ENCODE data around the gene SDK2.

SDK2 gene

DNA sequence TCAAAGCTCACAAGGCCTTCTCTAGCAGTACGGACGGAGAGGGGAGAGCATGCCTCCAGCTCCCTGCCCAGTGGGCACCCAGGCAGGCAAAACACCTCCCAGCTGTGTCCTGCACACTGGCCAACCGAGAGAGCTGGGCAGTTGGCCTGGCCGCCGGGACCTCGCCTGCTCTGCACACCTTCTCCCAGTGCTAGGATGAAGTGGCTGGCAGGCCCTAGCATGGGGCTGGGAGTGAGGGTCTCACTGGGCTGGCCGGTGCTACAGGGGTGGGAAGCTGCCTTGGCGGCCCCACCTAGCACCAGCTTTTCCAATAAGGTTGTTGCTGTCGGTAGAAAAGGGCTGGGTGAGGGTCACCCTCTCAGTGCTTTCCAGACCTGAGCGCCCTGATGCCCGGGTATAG is 60.2 kb downstream of the SDK2 start:
- no peak for DNase-seq

DNA sequence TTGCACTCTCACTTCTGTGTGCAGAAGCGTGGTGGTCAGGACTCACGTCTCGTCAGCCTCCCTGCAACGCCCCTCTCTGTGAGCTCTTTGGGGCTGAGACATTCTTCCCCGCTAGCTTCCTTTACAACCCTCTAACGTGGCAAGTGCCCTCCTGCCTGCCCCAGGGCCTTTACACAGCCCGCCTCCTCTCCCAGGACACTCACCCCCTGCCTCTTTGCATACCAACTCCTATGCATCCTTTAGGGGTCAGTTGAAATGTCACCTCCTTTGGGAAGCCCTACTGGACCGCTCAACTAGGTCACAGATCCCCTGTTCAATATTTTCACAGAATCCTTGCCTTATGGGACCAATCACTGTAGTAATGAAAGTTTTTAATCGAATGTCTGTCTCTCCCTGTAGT is 61.4 kb downstream of the SDK2 start:
- no peak for DNase-seq

- DNase-seq, result no peak
Observed at GRCh38 chr17:73582359-73582758, 61.9 kb downstream of the SDK2 start.

- no peak for DNase-seq
Observed at GRCh38 chr17:73581379-73581778, 62.9 kb downstream of the SDK2 start.

GRCh38 chr17:73580073-73580710 is 64.1 kb downstream of the SDK2 start:
- no peak for DNase-seq

GRCh38 chr17:73576556-73577098 is 67.6 kb downstream of the SDK2 start:
- DNase-seq, result no peak

GRCh38 chr17:73575470-73576221 is 68.6 kb downstream of the SDK2 start:
- no peak for DNase-seq

GRCh38 chr17:73571511-73572130 is 72.6 kb downstream of the SDK2 start:
- DNase-seq, result no peak

GRCh38 chr17:73569762-73570319 is 74.4 kb downstream of the SDK2 start:
- DNase-seq, result no peak

GRCh38 chr17:73568934-73569333 is 75.3 kb downstream of the SDK2 start:
- no peak for DNase-seq

DNA sequence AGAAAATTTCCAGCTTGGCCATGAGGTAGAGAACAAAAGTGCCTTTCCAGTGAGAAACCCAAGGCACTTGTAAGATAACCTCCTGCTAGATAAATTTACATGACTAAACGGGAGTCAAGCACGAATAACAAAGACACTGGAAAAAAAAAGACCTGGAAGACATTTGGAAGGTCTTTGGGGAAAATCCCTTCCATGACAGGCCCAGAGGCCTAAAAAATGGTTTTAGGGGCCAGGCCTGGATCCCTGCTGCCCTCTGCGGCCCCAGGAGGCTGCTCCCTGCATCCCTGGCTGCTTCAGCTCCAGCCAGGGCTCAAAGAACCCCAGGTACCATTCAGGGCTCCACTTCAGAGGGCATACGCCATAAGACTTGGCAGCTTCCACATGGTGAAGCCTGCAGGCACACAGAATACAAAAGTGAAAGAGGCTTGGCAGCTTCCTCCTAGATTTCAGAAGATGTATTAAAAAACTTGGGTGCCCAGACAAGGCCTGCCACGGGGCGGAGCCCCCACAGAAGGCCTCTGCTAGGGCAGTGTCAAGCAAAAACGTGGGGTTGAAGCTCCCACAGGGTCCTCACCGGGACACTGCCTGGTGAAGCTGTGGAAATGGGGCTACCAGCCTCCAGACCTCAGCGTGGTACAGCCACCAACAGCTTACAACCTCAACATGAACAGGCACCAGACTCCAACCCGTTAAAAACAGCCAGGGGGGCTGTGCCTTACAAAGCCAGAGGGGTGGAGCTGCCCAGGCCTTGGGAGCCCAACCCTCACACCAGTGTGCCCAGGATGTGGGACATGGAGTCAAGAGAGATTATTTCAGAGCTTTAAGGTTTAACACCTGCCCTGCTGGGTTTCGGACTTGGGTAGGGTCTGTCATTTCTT is 77.1 kb downstream of the SDK2 start:
- peak; percentile 8 to 13 for DNase-seq

DNA sequence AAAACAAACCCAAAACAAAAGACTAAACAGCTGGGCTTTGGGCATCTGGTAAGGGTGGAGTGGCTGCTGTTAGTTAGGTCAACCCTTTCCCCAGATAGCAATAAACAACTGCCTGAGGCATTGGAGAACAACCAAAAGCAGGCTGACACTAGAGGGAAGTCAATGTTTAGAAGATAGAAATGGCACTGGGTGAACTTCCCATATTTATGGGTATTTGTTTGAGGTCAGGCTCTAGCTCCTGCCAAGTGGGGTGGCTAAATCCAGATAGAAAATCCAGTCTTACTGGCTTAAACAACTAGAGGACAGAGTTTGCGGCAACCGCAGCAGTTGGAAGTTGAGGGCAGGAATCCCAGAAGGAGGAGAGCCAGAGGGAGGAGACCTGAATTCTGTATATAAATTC is 79.4 kb downstream of the SDK2 start:
- DNase-seq, result peak; percentile 8 to 18

DNA sequence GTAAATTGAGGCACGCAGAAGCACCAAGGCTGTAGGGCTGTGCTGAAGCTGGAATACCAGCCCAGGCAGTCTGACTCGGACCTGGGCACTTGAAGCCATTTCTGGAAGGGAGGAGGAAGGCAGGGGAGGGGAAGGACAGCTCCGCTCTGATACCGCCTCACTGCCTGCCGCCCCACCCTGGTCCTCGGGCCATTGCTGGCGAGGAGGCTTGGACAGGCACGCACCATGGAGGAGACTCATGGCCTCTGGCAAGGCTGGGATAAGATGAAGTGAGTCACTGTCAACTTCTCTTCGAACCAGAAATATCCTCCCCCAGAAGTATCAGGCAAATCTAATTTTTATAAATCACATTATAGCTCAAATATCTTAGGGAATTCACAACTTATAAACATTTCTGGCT is 81.3 kb downstream of the SDK2 start:
- DNase-seq, result no peak

DNA sequence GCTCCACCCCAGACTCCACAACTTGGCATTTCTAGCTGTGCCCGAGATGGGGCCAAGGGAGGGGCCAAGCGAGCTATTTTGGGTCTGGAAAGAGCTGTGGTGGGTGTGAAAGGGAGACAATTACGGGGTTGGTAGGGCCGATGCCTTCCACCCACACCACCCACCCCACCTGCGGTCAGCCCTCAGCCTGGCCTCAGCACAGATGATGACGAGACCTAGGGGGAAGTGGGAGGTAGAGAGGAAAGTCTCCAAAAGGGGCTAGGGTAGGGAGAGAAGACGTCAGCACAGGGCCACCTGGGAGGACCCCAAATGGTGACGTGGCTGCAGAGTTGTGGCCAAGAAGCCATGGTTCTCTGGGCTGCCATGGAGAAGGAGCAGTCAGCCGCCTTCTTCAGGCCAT is 83.1 kb downstream of the SDK2 start:
- DNase-seq, result no peak

- no peak for DNase-seq
Observed at GRCh38 chr17:73560661-73561060, 83.6 kb downstream of the SDK2 start.

GRCh38 chr17:73559532-73559931 is 84.7 kb downstream of the SDK2 start:
- DNase-seq, result no peak

DNA sequence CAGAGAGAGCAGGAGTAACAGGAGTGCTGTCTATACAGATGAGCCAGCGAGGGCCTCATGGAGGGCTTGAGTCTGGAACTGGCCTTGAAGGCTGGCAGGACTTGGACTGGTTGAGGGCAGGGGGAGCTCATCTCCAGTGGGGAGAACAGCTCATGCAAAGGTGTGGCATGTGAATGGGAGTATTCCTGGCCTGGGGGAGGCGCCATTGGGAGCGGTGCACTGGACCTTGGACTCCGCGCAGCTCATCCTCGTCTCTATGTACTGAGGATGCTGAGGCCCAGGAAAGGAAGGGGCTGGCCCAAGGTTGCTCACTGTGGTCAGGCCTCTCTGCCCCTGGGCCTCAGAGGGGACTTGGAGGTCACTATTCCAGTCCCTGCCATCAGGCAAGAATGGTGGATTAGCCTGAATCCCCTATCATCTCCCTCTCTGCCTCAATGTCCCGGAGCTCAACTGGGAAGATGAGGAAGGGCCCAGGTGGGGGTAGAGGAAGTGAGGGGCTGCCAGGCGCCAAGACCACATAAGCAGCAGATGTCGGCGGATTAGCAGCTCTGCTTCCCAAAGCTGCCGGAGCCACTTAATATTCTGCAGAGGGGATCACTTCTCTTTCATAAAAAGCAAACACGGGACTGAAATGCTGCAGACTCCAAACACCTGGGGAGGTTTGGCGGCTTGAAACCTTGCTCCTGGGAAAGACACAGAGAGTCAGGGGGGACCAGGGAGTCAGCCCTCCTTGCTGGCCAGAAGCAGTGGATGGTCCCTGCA is 88.9 kb downstream of the SDK2 start:
- no peak for DNase-seq

- DNase-seq, result no peak
Observed at GRCh38 chr17:73554498-73554897, 89.7 kb downstream of the SDK2 start.

DNA sequence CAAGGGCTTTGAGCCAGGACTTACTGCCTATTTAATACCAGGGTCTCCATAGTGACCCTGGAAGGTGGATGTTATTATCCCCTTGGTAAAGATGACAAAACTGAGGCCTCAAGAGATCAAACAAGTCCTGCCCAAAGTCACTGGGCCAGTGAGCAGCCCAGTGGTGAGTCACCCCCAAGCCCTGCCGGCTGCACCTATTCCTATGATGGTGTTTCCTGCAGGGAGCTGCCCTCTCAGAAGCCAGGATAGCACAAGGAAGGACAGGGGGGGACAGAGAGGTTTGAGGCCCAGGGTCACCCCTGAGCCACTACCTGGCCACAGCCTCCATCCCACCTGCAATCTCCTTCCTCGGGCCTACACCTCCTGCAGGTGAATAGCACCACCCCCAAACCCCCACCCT is 90.9 kb downstream of the SDK2 start:
- no peak for DNase-seq

DNA sequence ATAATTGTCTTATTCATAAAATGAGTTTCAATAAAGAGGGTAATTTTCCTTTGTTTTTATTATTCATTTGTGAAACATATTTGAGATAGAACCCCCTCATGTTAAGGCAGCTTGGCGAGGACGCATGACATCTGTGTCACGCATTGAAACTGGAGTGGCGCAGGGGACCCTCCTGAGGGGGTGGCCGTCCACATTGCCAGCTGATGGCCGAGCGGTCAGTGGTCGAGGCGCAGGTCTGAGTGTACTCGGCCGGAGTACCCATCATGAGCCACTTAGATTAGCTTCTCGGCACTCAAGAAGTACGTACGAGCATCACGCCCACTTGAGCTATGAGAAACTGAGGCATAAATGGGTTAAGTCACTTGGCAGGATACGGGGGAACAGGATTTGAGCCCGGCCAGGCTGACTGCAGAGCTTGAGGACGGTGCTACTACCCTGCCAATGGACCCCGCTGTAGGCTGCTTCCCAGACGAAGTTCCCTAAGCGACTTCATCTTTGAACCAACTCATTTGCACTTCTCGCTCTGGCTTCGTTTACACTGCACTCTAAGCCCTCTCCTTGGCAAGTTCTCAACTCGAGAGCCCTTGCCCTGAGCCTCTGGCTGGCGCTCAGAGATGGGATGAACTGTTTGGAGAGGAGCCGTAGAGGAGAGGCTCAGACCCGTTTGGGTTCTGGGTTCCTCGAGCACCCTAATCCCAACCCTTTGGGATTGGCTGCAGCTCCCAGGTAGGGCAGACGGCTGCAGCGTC is 91.8 kb downstream of the SDK2 start:
- DNase-seq, result no peak

DNA sequence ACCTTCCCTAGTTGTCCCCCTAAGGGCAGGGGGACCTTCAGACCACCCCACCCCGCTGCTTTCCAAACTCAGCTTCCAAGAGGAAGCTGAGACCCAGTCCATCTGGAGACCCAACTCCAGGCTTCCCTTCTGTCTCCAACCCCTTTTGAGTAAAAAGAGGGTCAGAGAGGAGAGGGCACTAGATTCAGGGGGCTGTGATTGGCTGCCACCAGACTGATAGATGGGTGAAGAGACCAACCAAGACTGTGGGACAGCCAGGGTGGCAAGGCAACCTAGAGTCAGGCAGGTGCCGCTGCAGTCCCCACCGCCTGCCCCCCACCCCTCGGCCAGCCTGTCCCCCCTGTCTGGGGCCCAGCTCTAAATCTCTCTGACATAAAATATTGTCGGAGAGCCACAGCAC is 92.5 kb downstream of the SDK2 start:
- no peak for DNase-seq
